Osteoblast (primary cell): ENCODE data around the gene NOL6. TPM values are rescaled to one million over a fixed set of nuclear protein-coding genes. Genes with fewer than 3 reads are reported as not detected.
A peak's percentile ranks its signal among the peaks of the same experiment; 100 is the strongest.
"Not testable (repeated sequence)": the region's sequence is repeated elsewhere in the genome, so short reads cannot be mapped to it uniquely, and the experiment has no call there.

ENCODE experiments used
- DNase-seq: peaks from one replicate; pipeline ENCODE4 v3.0.0; 2011; ENCODE audit warnings: low spot score, mixed read lengths; ENCODE audit not compliant: insufficient read length; ENCODE audit errors: missing footprints
- H2AFZ ChIP-seq: 2 replicates; pipeline ENCODE4 v1.6.0; 2011; ENCODE audit warnings: mild to moderate bottlenecking, low read length
- H3K27ac ChIP-seq: 2 replicates; pipeline ENCODE4 v1.5.1; 2011; ENCODE audit warnings: mild to moderate bottlenecking, low read depth, low read length, moderate library complexity
- H3K27me3 ChIP-seq: 2 replicates; pipeline ENCODE4 v1.6.0; 2012; ENCODE audit warnings: mild to moderate bottlenecking, control low read depth, inconsistent platforms, low read length, moderate library complexity; ENCODE audit not compliant: insufficient read depth
- H3K36me3 ChIP-seq: 2 replicates; pipeline ENCODE4 v1.5.1; 2011; ENCODE audit warnings: mild to moderate bottlenecking, low read length, control low read depth, moderate library complexity; ENCODE audit not compliant: insufficient read depth
- H3K4me1 ChIP-seq: 2 replicates; pipeline ENCODE4 v1.5.1; 2011; ENCODE audit warnings: mild to moderate bottlenecking, low read length, control low read depth, moderate library complexity; ENCODE audit not compliant: insufficient read depth
- H3K4me2 ChIP-seq: 2 replicates; pipeline ENCODE4 v1.6.0; 2011; ENCODE audit warnings: mild to moderate bottlenecking, low read length; ENCODE audit not compliant: insufficient read depth
- H3K4me3 ChIP-seq: fragments of 200-600 bp; sonication (generic); 3 replicates; pipeline ENCODE4 v1.5.1; 2012; ENCODE audit warnings: mild to moderate bottlenecking, low read length, inconsistent platforms; ENCODE audit not compliant: insufficient read depth
- H3K79me2 ChIP-seq: 2 replicates; pipeline ENCODE4 v1.6.0; 2012; ENCODE audit warnings: mild to moderate bottlenecking, low read length, control low read depth, inconsistent platforms; ENCODE audit not compliant: insufficient read depth
- H3K9me3 ChIP-seq: 2 replicates; pipeline ENCODE4 v1.5.1; 2011; ENCODE audit warnings: low read depth, low read length, control low read depth
- H4K20me1 ChIP-seq: 2 replicates; pipeline ENCODE4 v1.6.0; 2012; ENCODE audit warnings: mild to moderate bottlenecking, low read length, control low read depth; ENCODE audit not compliant: insufficient read depth
- total RNA-seq: library from RNA; depleted of rRNA; stranded (reverse); fragments of >200 nt; gene quantifications from 2 replicates; pipeline ENCODE4 v1.2.3, GENCODE V29; 2012
- TF ChIP-seq, protein P1 (sequence below): IDR thresholded peaks from 2 replicates; pipeline ENCODE4 v1.5.1; 2011; ENCODE audit warnings: mild to moderate bottlenecking, low read depth, low read length, moderate library complexity; ENCODE audit errors: extremely low read depth

Gene NOL6
- total RNA-seq, 1 donor = 23.5 TPM

- no peaks in the 10 kb centered on the region for H3K27me3 ChIP-seq
- no peak overlapping the region for H3K4me2 ChIP-seq
- no peaks in the 10 kb centered on the region for H3K9me3 ChIP-seq
- H3K36me3 ChIP-seq = no peaks in the 10 kb centered on the region
- H3K4me1 ChIP-seq = no peaks in the 10 kb centered on the region
- peak; percentile 46 for DNase-seq
- TF ChIP-seq, protein P1, sequence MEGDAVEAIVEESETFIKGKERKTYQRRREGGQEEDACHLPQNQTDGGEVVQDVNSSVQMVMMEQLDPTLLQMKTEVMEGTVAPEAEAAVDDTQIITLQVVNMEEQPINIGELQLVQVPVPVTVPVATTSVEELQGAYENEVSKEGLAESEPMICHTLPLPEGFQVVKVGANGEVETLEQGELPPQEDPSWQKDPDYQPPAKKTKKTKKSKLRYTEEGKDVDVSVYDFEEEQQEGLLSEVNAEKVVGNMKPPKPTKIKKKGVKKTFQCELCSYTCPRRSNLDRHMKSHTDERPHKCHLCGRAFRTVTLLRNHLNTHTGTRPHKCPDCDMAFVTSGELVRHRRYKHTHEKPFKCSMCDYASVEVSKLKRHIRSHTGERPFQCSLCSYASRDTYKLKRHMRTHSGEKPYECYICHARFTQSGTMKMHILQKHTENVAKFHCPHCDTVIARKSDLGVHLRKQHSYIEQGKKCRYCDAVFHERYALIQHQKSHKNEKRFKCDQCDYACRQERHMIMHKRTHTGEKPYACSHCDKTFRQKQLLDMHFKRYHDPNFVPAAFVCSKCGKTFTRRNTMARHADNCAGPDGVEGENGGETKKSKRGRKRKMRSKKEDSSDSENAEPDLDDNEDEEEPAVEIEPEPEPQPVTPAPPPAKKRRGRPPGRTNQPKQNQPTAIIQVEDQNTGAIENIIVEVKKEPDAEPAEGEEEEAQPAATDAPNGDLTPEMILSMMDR = peak; percentile 27
- H4K20me1 ChIP-seq = no peaks in the 10 kb centered on the region
- no peak overlapping the region for H3K4me3 ChIP-seq
- H2AFZ ChIP-seq = no peak overlapping the region
- H3K27ac ChIP-seq = no peak overlapping the region
- no peaks in the 10 kb centered on the region for H3K79me2 ChIP-seq
Measured at GRCh38 chr9:33498387-33498786, 24.7 kb upstream of the NOL6 start.

- not testable (repeated sequence) for DNase-seq
Measured at GRCh38 chr9:33493819-33494218, 20.1 kb upstream of the NOL6 start.

DNA sequence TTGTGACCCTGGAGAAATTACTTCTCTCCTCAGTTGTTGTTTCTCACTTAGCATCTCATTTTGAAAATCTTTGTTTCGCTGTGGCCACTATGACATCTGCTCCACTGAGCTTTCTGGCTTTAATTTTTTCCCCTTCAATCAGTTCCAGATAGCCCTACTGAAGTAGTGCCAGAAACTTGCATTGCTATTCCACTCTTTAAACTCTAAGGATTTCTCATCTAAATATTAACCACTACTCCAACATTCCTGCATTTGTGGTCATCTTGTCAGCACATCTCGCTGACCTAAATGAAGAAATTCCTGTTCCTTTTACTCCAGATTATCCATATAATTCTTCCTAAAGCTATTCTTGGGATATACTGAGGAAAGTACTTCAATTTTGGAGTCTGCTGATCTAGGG lies 15.3 kb upstream of the NOL6 start:
- no peaks in the 10 kb centered on the region for H3K27me3 ChIP-seq
- no peaks in the 10 kb centered on the region for H3K79me2 ChIP-seq
- H4K20me1 ChIP-seq = no peaks in the 10 kb centered on the region
- no peak overlapping the region for H2AFZ ChIP-seq
- H3K4me1 ChIP-seq = peaks cover 9% of the 10 kb centered on the region
- H3K27ac ChIP-seq = no peak overlapping the region
- no peak overlapping the region for H3K4me2 ChIP-seq
- TF ChIP-seq, protein P1 = no peak
- peak; percentile 64 for DNase-seq
- H3K9me3 ChIP-seq = no peaks in the 10 kb centered on the region
- H3K4me3 ChIP-seq = no peak overlapping the region
- no peaks in the 10 kb centered on the region for H3K36me3 ChIP-seq

More at GRCh38 chr9:33493819-33494218, 20.1 kb upstream of the NOL6 start:
- H3K79me2 ChIP-seq, H3K4me1 ChIP-seq, H3K9me3 ChIP-seq, H3K27ac ChIP-seq, H4K20me1 ChIP-seq, H3K4me3 ChIP-seq, H2AFZ ChIP-seq, H3K36me3 ChIP-seq, H3K27me3 ChIP-seq, H3K4me2 ChIP-seq: not testable (repeated sequence)

GRCh38 chr9:33485312-33485711 lies 11.6 kb upstream of the NOL6 start:
- H3K27me3 ChIP-seq, H3K9me3 ChIP-seq, H3K79me2 ChIP-seq, H3K4me1 ChIP-seq, H3K36me3 ChIP-seq, H3K27ac ChIP-seq, H4K20me1 ChIP-seq, H3K4me2 ChIP-seq, H3K4me3 ChIP-seq, DNase-seq, H2AFZ ChIP-seq: not testable (repeated sequence)

GRCh38 chr9:33480976-33481375 lies 7.3 kb upstream of the NOL6 start:
- H3K79me2 ChIP-seq = no peaks in the 10 kb centered on the region
- H3K36me3 ChIP-seq = no peaks in the 10 kb centered on the region
- H4K20me1 ChIP-seq = no peaks in the 10 kb centered on the region
- no peak overlapping the region for H3K4me2 ChIP-seq
- H3K27ac ChIP-seq = no peak overlapping the region
- no peak overlapping the region for H3K4me3 ChIP-seq
- TF ChIP-seq, protein P1 = no peak
- no peak overlapping the region for H2AFZ ChIP-seq
- no peaks in the 10 kb centered on the region for H3K4me1 ChIP-seq
- H3K9me3 ChIP-seq = no peaks in the 10 kb centered on the region
- no peak for DNase-seq
- no peaks in the 10 kb centered on the region for H3K27me3 ChIP-seq
